IPS DF 19.7 (cell line): ENCODE results near the gene SLC35F3.

Source experiments
- DNase-seq: peaks from one replicate; pipeline ENCODE4 v3.0.0-alpha.2; 2013; ENCODE audit warnings: low read depth, low spot score

SLC35F3 gene

GRCh38 chr1:234040446-234041317 lies 136.2 kb downstream of the SLC35F3 start:
- no peak for DNase-seq

GRCh38 chr1:234044079-234044478 lies 139.6 kb downstream of the SLC35F3 start:
- no peak for DNase-seq

DNA sequence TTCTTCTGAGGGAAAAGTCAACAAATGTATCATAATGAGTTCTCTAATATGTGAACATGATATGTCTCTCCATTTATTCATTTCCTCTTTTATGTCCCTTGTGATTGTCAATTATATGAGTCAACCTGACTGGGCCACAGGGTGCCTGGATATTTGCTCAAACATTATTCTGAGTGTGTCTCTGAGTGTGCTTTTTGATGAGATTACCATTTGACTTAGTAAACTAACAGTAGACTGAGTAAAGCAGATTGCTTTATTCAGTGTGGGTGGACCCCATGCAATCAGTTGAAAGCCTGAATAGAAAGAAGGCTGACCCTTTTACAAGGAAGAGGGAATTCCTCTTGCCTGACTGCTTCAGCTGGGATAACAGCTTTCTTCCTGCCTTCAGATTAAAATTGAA lies 142.6 kb downstream of the SLC35F3 start:
- no peak for DNase-seq

DNA sequence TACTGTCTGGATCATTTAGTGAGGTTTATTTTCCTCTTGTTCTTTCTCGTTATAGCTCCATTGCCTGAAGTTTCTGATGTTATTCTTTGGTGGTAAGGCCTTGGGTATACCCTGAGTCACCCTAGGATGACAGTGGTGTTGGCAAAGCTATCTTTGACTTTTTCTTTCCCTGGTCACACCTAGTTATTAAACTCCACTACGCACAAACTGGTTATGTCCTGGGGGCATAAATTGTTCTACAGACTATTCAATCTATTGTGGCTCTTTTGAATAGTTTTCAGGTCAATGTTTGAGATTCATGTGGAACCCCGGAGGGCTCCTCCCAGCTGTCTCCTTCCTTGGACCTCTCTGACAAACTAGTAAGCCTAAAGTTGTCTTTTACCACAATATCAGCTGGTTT lies 157.7 kb downstream of the SLC35F3 start:
- DNase-seq = no peak

- no peak for DNase-seq
Observed at GRCh38 chr1:234065794-234066447, 161.4 kb downstream of the SLC35F3 start.

DNA sequence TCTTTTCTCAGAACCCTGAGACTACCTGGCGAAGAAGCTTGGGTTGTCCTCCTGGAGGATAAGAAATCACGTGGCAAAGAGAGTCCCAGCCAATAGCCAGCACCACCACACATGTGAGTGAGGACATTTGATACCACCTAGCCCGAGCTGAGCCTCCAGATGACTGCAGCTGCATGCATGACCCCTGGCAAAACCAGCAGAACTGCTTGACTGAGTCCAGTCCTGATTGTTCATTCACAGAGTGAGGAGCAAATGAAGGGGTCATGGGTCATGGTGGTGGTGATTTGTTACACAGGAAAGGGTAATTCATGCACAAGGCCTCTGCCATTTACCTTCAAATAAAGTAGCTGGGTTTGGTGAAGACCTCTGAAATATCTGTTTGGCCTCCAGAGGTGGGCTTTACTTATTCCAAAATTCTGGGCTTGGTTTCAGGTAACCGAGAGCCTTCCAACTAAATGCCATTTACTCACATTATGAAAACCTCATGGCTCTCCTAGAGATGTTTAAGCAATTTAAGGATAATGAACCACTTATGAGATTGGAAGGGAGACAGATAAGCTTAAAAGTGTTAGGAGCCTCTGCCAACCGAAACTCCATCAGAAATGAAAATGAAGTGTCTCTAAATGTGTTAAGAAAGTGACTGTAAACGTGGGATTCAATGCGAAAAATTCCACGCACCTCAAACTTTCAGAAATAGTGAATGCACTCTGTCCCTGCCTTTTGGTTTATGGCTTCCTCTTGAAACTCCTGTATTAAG lies 163.3 kb downstream of the SLC35F3 start:
- DNase-seq = no peak

DNA sequence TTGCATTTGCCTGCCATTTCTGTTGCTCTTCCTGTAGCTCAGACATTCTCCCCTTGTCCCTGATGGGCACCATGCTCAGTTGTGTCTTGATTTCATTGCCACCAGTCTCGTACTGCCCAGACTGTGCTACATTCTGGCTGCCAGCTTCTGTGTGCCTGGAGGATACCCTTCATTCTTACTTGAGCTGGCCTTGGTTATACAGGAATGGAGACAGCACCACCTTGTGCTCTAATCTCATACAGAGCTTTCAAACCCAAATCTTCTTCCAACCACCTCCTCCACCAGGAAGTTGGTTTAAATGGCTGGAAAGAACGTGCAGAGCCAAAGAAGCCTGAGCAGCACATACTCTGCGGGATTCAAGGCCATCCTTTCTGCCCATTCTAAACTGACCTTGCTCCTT lies 165.3 kb downstream of the SLC35F3 start:
- no peak for DNase-seq

DNA sequence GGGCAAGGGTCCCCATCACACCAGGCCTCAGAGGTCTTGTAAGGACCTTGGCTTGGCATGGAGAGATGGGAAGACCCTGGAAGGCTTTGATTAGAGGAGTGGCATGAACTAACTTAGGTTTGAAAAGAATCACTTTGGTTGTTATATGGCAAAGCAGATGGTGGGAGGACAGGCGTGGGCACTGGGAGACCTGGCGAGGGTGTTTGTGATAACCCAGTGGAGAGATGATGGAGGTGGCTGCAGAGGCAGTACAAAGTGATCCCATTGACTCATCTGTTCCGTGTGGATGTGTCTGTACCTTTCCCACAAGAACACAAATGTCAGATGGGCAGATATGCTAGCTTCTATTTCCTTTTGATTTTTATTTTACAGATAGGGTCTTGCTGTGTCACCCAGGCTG lies 168.3 kb downstream of the SLC35F3 start:
- DNase-seq = no peak

GRCh38 chr1:234078143-234078542 lies 173.7 kb downstream of the SLC35F3 start:
- no peak for DNase-seq

- DNase-seq = no peak
Observed at GRCh38 chr1:234079896-234080295, 175.4 kb downstream of the SLC35F3 start.

- no peak for DNase-seq
Observed at GRCh38 chr1:234083460-234083859, 179.0 kb downstream of the SLC35F3 start.

DNA sequence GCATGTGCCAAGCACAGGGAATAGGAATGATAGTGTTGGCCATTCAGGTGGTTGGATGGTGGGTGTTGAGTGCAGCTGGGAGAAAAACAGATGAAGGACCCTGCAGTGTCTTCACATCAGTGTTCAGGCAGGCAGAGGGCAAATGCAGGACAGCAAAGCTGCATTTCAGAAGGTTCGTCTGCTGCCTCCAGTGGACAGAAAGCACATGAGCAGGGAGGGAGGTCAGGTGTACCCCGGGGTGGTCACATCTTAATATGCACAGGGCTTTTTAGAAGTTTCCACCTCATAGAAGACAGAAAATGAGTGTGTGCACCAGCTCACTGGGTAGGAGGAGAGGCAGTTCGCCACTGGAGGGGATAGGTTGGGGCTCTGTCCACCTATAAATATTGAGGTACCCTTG lies 184.9 kb downstream of the SLC35F3 start:
- no peak for DNase-seq

DNA sequence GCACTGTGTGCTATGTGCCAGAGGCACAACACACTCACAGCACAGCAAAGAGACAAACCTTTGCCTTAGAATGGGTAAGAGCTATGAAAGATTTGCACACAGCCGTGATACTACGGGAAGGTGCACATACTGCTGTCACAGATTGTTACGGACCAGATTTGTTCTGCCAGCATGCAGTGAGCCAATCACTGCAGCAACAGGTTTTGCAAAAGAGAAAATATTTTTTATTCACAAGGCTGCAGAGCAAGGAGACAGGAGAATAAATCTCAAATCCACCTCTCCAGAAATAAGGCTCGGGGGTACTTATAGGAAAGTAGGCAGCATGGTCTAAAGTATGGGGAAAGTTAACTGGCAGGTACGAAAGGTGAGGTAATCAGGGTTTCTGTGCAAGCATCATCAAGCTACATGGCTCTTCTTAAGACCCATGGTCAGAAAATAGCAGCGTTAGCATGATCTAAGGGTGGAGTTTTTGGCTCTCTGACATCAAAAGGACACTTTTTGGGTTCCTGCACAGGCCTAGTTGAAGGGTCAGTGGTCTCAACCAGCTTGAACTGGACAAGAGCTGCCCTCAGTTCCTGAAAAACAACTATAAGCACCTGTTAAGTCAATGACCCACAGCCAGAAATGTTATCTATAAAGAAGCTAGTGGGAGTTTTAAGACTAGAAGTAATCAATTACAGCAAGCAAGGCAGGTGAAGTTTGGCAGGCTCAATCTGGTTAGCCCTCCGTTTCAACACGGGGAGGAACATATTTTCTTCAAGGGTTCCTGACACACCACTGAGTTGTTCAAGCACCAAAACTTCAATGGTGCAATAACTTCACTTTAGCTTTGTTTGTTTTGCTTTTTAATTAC lies 186.0 kb downstream of the SLC35F3 start:
- DNase-seq = no peak

DNA sequence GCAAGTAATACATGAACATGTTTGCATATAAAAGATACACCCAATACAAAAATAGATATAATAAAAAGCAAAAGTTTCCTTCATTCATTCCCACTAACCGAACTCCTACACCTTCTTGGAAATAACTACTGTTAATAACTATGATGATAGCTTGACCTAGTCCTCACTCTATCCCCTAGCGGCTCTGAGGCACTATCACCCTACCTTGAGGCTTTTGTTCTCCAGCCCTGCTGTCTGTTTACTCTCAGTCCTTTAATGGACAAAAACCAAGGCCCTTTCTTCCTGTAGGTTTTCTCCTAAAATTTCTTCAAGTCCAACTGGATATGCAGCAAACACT lies 186.6 kb downstream of the SLC35F3 start:
- DNase-seq = no peak

DNA sequence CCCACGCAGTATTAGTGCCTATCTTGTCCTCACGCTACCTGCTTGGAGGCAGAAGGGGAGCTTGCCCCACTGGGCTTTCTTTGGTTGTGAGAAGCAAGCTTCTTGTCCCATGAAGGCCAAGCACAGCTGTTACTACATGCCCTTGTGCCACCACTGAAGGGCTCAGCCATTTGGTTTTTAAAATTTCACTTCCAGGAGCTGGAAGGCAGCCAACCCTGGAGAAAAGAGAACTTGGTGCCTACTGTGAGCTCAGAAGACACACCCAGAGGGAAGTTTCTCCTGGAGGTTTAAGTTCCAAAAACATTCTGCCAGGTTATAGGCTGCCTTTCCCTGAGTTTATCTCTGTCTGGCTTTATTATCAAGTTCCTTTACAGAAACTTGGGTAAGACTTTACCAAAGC lies 187.4 kb downstream of the SLC35F3 start:
- DNase-seq = no peak

DNA sequence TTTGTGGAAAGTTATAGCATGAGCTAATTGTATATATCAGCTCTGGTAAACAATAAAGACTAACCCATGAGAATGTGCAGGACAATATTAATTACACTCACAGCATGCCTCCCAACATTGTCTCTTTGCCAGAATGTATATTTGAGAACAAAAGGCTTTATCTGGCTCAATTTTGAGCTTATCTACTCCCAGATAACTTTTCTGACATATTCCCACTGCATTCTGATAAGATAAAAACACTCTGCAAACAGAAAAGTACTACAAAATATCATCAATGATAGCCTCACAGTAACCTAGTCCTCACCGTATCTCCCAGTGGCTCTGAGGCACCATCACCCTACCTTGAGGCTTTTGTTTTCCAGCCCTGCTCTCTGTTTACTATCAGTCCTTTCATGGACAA lies 188.6 kb downstream of the SLC35F3 start:
- no peak for DNase-seq

DNA sequence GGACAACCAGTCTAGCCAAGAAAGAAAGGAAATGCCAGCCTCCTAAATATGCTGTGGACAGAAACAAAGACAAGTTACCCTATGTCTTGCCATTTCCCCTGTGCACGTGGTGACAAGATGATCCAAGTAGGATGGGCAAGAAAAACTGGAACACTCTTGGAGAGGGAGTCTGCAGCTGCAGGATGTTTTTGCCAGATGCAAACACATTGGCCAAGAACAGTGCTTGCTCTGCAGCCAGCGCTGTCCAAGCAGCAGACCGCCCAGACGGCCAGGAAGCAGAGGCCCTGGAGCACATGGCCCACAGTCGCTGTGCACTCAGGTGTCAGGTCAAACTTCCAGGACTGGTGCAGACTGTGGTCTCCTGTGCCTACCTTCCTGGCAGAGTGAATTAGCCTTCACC lies 189.3 kb downstream of the SLC35F3 start:
- DNase-seq = no peak

DNA sequence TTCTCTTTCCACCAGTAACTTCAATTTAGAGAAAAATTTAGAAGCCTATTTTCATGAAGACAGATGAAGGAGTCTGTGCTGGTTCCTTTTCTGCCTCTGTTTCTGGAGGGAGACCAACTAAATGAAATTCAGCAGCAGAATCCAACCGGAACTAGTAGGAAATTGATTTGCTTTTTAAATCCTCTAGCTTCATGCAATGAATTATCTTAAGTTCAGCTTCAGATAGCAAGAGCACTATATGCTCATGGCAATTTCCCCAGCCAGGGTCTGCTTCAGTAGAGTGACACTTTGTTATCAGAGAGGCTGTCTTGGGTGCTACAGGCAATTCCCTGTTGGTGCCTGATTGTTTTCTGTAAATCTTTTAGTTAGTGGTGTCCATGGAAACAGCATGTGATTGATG lies 189.7 kb downstream of the SLC35F3 start:
- DNase-seq = no peak

DNA sequence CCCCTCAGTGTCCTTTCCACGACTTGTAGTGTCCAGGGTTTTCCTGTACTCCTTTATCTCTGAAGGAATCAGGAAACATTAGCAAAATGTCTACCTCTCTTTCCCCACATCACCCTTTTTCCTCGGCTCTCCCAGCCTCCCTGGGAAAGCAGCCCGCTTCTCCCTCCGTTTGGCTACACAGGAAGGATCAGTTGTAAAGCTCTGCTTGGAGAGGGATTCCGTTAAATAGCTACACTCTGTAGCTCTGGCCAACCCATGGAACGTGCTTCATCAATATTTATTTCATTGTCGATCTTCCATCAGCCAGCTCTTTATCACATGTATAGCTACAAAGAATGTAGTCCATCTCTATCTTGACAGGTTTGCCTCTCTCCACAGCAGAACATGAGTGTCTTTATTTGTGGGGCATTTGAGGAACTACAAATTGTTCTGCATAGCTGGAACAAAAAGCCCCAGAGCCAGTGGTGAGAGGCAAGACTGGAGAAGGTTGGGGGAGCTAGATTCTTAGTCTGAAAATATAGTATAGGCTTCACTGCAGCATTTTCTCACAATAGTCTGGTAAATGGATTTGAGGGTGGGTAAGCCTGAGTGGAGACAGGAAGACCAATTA lies 191.8 kb downstream of the SLC35F3 start:
- no peak for DNase-seq

DNA sequence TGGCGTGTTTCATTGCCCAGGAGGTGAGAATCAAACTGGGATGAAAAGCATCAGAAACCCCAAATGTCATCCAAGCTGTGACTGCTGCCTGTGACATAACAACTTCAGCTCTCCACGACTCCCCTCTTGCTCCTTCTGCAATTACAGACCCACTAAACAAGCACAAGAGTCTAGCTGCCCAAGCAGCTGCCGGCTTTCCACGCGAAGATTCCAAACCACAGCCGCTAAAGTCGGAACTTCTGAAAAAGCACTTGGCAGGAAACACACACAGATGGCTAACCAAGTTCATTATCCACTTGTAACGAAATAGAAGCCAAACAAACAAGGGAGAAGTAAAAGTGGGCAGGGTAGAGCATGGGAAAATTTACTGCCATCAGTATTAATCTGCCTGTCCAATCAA lies 198.1 kb downstream of the SLC35F3 start:
- no peak for DNase-seq

DNA sequence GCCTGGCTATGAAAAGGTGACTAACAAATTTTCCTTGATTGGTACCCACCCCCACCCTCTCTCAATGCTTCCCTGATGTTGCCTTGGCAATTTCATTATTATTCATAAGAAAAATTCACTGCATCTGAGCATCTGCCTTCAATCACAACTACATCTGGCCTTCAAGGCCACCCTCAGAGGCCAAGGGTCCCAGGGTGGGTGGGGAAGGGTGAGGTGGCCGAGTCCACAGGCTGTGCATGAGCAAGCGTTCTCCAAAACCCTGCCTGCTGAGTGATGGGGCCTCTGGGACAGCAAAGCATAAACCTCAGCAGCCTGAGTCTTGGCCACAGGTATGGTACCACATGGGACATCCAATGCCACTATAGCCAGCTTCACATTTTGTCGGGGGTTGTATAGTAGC lies 198.7 kb downstream of the SLC35F3 start:
- no peak for DNase-seq
